GM23338 (cell line): ENCODE results near the gene KAZN.

ENCODE experiments used
- CREB1 ChIP-seq: fragments of 250-450 bp; sonication (Bioruptor Pico); IDR thresholded peaks from 2 replicates; pipeline ENCODE4 v1.5.0; 2020; ENCODE audit warnings: low read depth, mild to moderate bottlenecking, moderate library complexity
- CTCF ChIP-seq, 2 experiments: fragments of 200-600 bp in 1 of 2; sonication (generic) in 1 of 2; conservative IDR thresholded peaks; 2 replicates each; pipeline versions ENCODE4 v1.5.1 to v1.6.1; 2016 to 2017; ENCODE audit warnings: antibody characterized with exemption in 2 of 2, low read depth in 2 of 2, mild to moderate bottlenecking in 2 of 2, moderate library complexity in 1 of 2
- EZH2 ChIP-seq: fragments of 200-600 bp; sonication (generic); IDR thresholded peaks from one replicate; pipeline ENCODE4 v1.8.0; 2017; ENCODE audit warnings: antibody characterized with exemption, mild to moderate bottlenecking, low read depth; ENCODE audit not compliant: unreplicated experiment
- EZH2phosphoT487 ChIP-seq: fragments of 200-600 bp; sonication (generic); IDR thresholded peaks from one replicate; pipeline ENCODE4 v1.8.1; 2018; ENCODE audit warnings: antibody characterized with exemption; ENCODE audit not compliant: unreplicated experiment
- JUNB ChIP-seq: IDR thresholded peaks from one replicate; pipeline ENCODE4 v1.6.1; 2016; ENCODE audit warnings: antibody characterized with exemption; ENCODE audit not compliant: unreplicated experiment
- POLR2AphosphoS5 ChIP-seq: IDR thresholded peaks from 2 replicates; pipeline ENCODE4 v1.6.1; 2016; ENCODE audit warnings: antibody characterized with exemption, low read depth
- STAT1 ChIP-seq: IDR thresholded peaks from one replicate; pipeline ENCODE4 v1.6.1; 2016; ENCODE audit warnings: antibody characterized with exemption; ENCODE audit not compliant: unreplicated experiment
- ZNF114 ChIP-seq: fragments of 250-450 bp; sonication (Bioruptor Pico); IDR thresholded peaks from 2 replicates; pipeline ENCODE4 v1.5.0; 2020; ENCODE audit warnings: mild to moderate bottlenecking, moderate library complexity
- TF ChIP-seq, protein P1 (sequence below): IDR thresholded peaks from one replicate; pipeline ENCODE4 v1.6.1; 2018; ENCODE audit warnings: antibody characterized with exemption; ENCODE audit not compliant: unreplicated experiment

DNA sequence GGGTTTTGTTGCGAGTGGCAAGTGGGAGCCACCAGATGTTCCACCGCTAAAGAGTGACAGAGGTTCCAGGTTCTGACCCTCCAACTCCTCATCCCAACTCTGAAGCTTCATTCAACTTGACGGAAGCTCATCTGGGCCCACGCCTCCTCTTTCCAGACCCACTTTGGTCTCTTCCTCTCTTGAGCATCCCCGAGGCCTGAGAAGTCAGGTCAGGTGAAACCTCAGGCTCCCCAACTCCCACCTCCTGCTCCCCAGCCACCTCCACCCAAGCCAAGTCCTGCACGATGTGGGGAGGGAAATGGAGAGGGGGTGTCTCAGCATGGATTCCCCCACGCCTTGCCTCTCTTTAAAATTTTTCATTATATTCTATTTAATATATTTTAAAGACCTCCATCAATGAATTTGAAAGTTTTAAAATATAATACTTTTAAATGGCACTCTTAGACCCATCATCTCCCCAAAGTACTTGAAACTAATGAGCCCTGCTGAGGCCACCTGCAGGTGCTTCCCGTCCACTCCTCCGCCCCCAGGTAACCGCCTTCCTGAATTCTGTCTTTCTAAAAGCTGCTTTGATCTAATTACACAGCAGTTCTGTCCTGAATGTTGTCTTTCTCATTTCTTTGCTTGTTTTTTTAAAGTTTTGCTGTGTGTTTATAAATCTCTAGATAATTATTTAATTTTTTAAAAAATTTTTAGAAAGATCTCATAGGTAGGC lies 238.1 kb downstream of the KAZN start:
- TF ChIP-seq, protein P1, sequence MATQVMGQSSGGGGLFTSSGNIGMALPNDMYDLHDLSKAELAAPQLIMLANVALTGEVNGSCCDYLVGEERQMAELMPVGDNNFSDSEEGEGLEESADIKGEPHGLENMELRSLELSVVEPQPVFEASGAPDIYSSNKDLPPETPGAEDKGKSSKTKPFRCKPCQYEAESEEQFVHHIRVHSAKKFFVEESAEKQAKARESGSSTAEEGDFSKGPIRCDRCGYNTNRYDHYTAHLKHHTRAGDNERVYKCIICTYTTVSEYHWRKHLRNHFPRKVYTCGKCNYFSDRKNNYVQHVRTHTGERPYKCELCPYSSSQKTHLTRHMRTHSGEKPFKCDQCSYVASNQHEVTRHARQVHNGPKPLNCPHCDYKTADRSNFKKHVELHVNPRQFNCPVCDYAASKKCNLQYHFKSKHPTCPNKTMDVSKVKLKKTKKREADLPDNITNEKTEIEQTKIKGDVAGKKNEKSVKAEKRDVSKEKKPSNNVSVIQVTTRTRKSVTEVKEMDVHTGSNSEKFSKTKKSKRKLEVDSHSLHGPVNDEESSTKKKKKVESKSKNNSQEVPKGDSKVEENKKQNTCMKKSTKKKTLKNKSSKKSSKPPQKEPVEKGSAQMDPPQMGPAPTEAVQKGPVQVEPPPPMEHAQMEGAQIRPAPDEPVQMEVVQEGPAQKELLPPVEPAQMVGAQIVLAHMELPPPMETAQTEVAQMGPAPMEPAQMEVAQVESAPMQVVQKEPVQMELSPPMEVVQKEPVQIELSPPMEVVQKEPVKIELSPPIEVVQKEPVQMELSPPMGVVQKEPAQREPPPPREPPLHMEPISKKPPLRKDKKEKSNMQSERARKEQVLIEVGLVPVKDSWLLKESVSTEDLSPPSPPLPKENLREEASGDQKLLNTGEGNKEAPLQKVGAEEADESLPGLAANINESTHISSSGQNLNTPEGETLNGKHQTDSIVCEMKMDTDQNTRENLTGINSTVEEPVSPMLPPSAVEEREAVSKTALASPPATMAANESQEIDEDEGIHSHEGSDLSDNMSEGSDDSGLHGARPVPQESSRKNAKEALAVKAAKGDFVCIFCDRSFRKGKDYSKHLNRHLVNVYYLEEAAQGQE: no peak
- TF ChIP-seq POLR2AphosphoS5 (no peak), EZH2 (no peak), EZH2phosphoT487 (no peak), CTCF (conservative IDR thresholded peaks at IDR 0.05; ENCODE audit: low read depth in 2 of 2) (no peak), STAT1 (no peak), JUNB (no peak), ZNF114 (no peak), CREB1 (CRISPR knock-in tag) (no peak)
